Gastrocnemius medialis (tissue), 4 donors: ENCODE results near the gene FITM1.

Experiments
- CTCF ChIP-seq, 5 experiments: fragments of 450-650 bp in 3 of 5; fragments of 200-600 bp in 2 of 5; sonication (generic) in 2 of 5; IDR thresholded peaks in 4 of 5; conservative IDR thresholded peaks in 1 of 5; 1 replicate in 4 of 5; 2 replicates in 1 of 5; pipeline ENCODE4 v1.5.1; 2016 to 2019; ENCODE audit warnings: antibody characterized with exemption in 5 of 5, mild to moderate bottlenecking in 3 of 5, moderate library complexity in 3 of 5
- POLR2A ChIP-seq, 2 donors: fragments of 450-650 bp; IDR thresholded peaks; one replicate each; pipeline ENCODE4 v1.6.1; 2017; ENCODE audit warnings: antibody characterized with exemption in 2 of 2, mild to moderate bottlenecking in 2 of 2, moderate library complexity in 2 of 2

GRCh38 chr14:24113379-24113800 is 17.1 kb upstream of the FITM1 start:
- TF ChIP-seq POLR2A (IDR thresholded peaks at IDR 0.05) (no peak), CTCF (IDR thresholded peaks at IDR 0.05 in 4 of 5, conservative IDR thresholded peaks at IDR 0.05 in 1 of 5) (no peak)
